H1 (cell line): ENCODE data around the gene SYDE1. TPM values are rescaled to one million over a fixed set of nuclear protein-coding genes. Genes with fewer than 3 reads are reported as not detected.

Experiments
- CTCF ChIA-PET: fragments of 300-600 bp; sonication (Branson Sonifier 250); formaldehyde crosslinking; loops from one replicate; lab custom pipeline; 2021; ENCODE audit not compliant: partially characterized antibody; lab: Charles Lee
- POLR2A ChIA-PET: fragments of 300-600 bp; sonication (Branson Sonifier 250); formaldehyde crosslinking; loops from one replicate; lab custom pipeline; 2021; ENCODE audit warnings: inconsistent platforms; ENCODE audit not compliant: partially characterized antibody; lab: Charles Lee
- DNase-seq, 2 experiments: peaks; one replicate each; pipeline versions ENCODE4 v3.0.0 to v3.0.0-alpha.2; 2010 to 2022; ENCODE audit warnings: low spot score in 2 of 2, low read depth in 1 of 2, mixed read lengths in 1 of 2
- FAIRE-seq: peaks from 2 replicates; lab custom pipeline; 2011; peaks lifted over from hg19 to GRCh38; lab: Jason Lieb, UNC
- H2AFZ ChIP-seq: 2 replicates; pipeline ENCODE4 v1.8.1; 2012; ENCODE audit warnings: low read length, inconsistent platforms
- H2AK5ac ChIP-seq: 2 replicates; pipeline ENCODE4 v1.6.1; 2013; ENCODE audit warnings: low read depth, low read length
- H2BK120ac ChIP-seq: replicated peaks from 2 replicates; pipeline ENCODE3; 2013; ENCODE audit warnings: low read depth, low read length, inconsistent platforms
- H2BK12ac ChIP-seq: 2 replicates; pipeline ENCODE4 v1.6.1; 2013; ENCODE audit warnings: low read depth, low read length
- H2BK15ac ChIP-seq: 2 replicates; pipeline ENCODE4 v1.6.1; 2013; ENCODE audit warnings: low read length
- H2BK20ac ChIP-seq: 2 replicates; pipeline ENCODE4 v1.6.1; 2013; ENCODE audit warnings: low read length
- H2BK5ac ChIP-seq: 2 replicates; pipeline ENCODE4 v1.6.1; 2013; ENCODE audit warnings: low read depth, low read length
- H3K14ac ChIP-seq: 2 replicates; pipeline ENCODE4 v1.6.1; 2013; ENCODE audit warnings: inconsistent platforms; ENCODE audit not compliant: insufficient read length
- H3K18ac ChIP-seq: 2 replicates; pipeline ENCODE4 v1.6.1; 2013; ENCODE audit warnings: low read length; ENCODE audit errors: extremely low read depth
- H3K23ac ChIP-seq: 2 replicates; pipeline ENCODE4 v1.6.1; 2013; ENCODE audit warnings: inconsistent platforms; ENCODE audit not compliant: insufficient read length
- H3K23me2 ChIP-seq: 2 replicates; pipeline ENCODE4 v1.6.1; 2013; ENCODE audit warnings: low read depth, low read length
- H3K27ac ChIP-seq: 2 replicates; pipeline ENCODE4 v1.6.1; 2011; ENCODE audit warnings: low read depth, low read length, inconsistent platforms
- H3K27me3 ChIP-seq, 4 experiments: replicated peaks in 1 of 4; 1 replicate in 1 of 4; 2 replicates in 3 of 4; pipeline versions ENCODE4 v1.6.1 to v1.8.1; 2011 to 2013; ENCODE audit warnings: low read length in 3 of 4, mild to moderate bottlenecking in 3 of 4, inconsistent platforms in 2 of 4, mixed read lengths in 2 of 4, moderate library complexity in 1 of 4; ENCODE audit not compliant: control insufficient read depth in 3 of 4, insufficient read depth in 3 of 4; ENCODE audit errors: extremely low read depth in 1 of 4
- H3K36me3 ChIP-seq, 4 experiments: 2 replicates each; pipeline versions ENCODE4 v1.6.1 to v1.8.1; 2011 to 2013; ENCODE audit warnings: mild to moderate bottlenecking in 4 of 4, low read length in 3 of 4, moderate library complexity in 2 of 4, control low read depth in 1 of 4, inconsistent platforms in 1 of 4; ENCODE audit not compliant: insufficient read depth in 4 of 4, control insufficient read depth in 2 of 4
- H3K4ac ChIP-seq: replicated peaks from 2 replicates; pipeline ENCODE3; 2013; ENCODE audit warnings: low read length, low read depth, mixed read lengths, inconsistent platforms; ENCODE audit not compliant: insufficient read length
- H3K4me1 ChIP-seq, 4 experiments: replicated peaks in 1 of 4; 1 replicate in 1 of 4; 2 replicates in 3 of 4; pipeline versions ENCODE4 v1.6.1 to v1.8.1; 2011 to 2013; ENCODE audit warnings: low read length in 3 of 4, inconsistent platforms in 2 of 4, mixed read lengths in 1 of 4; ENCODE audit not compliant: insufficient read depth in 4 of 4, control insufficient read depth in 3 of 4
- H3K4me2 ChIP-seq, 2 experiments: 2 replicates each; pipeline versions ENCODE4 v1.6.1 to v1.8.1; 2011 to 2013; ENCODE audit warnings: low read depth in 2 of 2, low read length in 2 of 2, control low read depth in 1 of 2, inconsistent platforms in 1 of 2, mild to moderate bottlenecking in 1 of 2; ENCODE audit not compliant: insufficient read depth in 1 of 2
- H3K4me3 ChIP-seq, 4 experiments: fragments of 200-600, 300-600 bp in 1 of 4; sonication (generic), shearing (Covaris generic), sonication (Bioruptor Twin) in 1 of 4; 2 replicates each; pipeline versions ENCODE4 v1.5.1 to v1.8.1; 2011 to 2016; ENCODE audit warnings: low read length in 4 of 4, low read depth in 3 of 4, control low read depth in 2 of 4, inconsistent platforms in 2 of 4, mild to moderate bottlenecking in 2 of 4, mixed read lengths in 1 of 4, moderate library complexity in 1 of 4; ENCODE audit not compliant: insufficient read depth in 2 of 4; ENCODE audit errors: extremely low read depth in 1 of 4
- H3K56ac ChIP-seq: replicated peaks from 2 replicates; pipeline ENCODE3; 2013; ENCODE audit warnings: low read depth, mild to moderate bottlenecking, mixed read lengths, low read length, inconsistent platforms; ENCODE audit not compliant: insufficient read length
- H3K79me1 ChIP-seq: 2 replicates; pipeline ENCODE4 v1.6.1; 2013; ENCODE audit warnings: low read depth, low read length, control low read depth
- H3K79me2 ChIP-seq, 2 experiments: 2 replicates each; pipeline versions ENCODE4 v1.6.1 to v1.8.1; 2012 to 2013; ENCODE audit warnings: low read length in 2 of 2, mild to moderate bottlenecking in 2 of 2, inconsistent platforms in 1 of 2; ENCODE audit not compliant: insufficient read depth in 2 of 2, control insufficient read depth in 1 of 2
- H3K9ac ChIP-seq, 4 experiments: replicated peaks in 1 of 4; 1 replicate in 1 of 4; 2 replicates in 3 of 4; pipeline versions ENCODE4 v1.6.1 to v1.8.1; 2011 to 2013; ENCODE audit warnings: low read depth in 3 of 4, low read length in 3 of 4, control low read depth in 2 of 4, mild to moderate bottlenecking in 2 of 4, moderate library complexity in 2 of 4, inconsistent platforms in 1 of 4; ENCODE audit errors: extremely low read depth in 1 of 4
- H3K9me3 ChIP-seq, 2 experiments: 2 replicates each; pipeline versions ENCODE4 v1.6.1 to v1.8.1; 2012 to 2013; ENCODE audit warnings: mild to moderate bottlenecking in 2 of 2, moderate library complexity in 2 of 2, control low read depth in 1 of 2, inconsistent platforms in 1 of 2, low read depth in 1 of 2, low read length in 1 of 2, mixed read lengths in 1 of 2; ENCODE audit not compliant: insufficient read depth in 2 of 2
- H4K20me1 ChIP-seq, 2 experiments: replicated peaks in 1 of 2; 2 replicates each; pipeline versions ENCODE3 to v1.8.1; 2011 to 2013; ENCODE audit warnings: inconsistent platforms in 2 of 2, low read length in 2 of 2, mild to moderate bottlenecking in 1 of 2; ENCODE audit not compliant: insufficient read depth in 2 of 2, control insufficient read depth in 1 of 2
- H4K5ac ChIP-seq: 2 replicates; pipeline ENCODE4 v1.6.1; 2013; ENCODE audit warnings: low read length, low read depth, mixed read lengths, inconsistent platforms; ENCODE audit not compliant: insufficient read length
- H4K8ac ChIP-seq: 2 replicates; pipeline ENCODE4 v1.8.0; 2013; ENCODE audit warnings: mild to moderate bottlenecking, moderate library complexity, low read length, inconsistent platforms; ENCODE audit not compliant: insufficient read depth; ENCODE audit errors: extremely low read depth
- H4K91ac ChIP-seq: replicated peaks from 2 replicates; pipeline ENCODE3; 2013; ENCODE audit warnings: low read length, mixed read lengths, inconsistent platforms; ENCODE audit not compliant: insufficient read length
- BCL11A ChIP-seq, 2 experiments: IDR thresholded peaks; one replicate each; pipeline ENCODE4 v1.6.1; 2011; ENCODE audit warnings: low read depth in 2 of 2, low read length in 2 of 2, mild to moderate bottlenecking in 2 of 2
- CBX5 ChIP-seq: fragments of 300-800, 300-1000 bp; sonication (generic); IDR thresholded peaks from 2 replicates; pipeline ENCODE4 v1.7.1; 2016; ENCODE audit warnings: antibody characterized with exemption, low read length, low read depth
- CREB1 ChIP-seq: IDR thresholded peaks from 2 replicates; pipeline ENCODE4 v1.6.1; 2012; ENCODE audit warnings: inconsistent platforms
- JUN ChIP-seq: IDR thresholded peaks from 2 replicates; pipeline ENCODE4 v1.6.1; 2011; ENCODE audit warnings: low read depth, mild to moderate bottlenecking, improper control_type of control experiment, low read length
- KDM5A ChIP-seq: fragments of 200-600 bp; IDR thresholded peaks from 2 replicates; pipeline ENCODE4 v1.7.1; 2012; ENCODE audit warnings: mild to moderate bottlenecking, low read length, inconsistent platforms, mixed read lengths
- MAFK ChIP-seq: IDR thresholded peaks from 2 replicates; pipeline ENCODE4 v1.6.1; 2012; ENCODE audit warnings: low read depth, mild to moderate bottlenecking, improper control_type of control experiment, low read length
- RBBP5 ChIP-seq: IDR thresholded peaks from 2 replicates; pipeline ENCODE4 v1.7.1; 2012; ENCODE audit warnings: low read depth, mild to moderate bottlenecking, inconsistent platforms, low read length, moderate library complexity, borderline replicate concordance
- RFX5 ChIP-seq: IDR thresholded peaks from 2 replicates; pipeline ENCODE4 v1.6.1; 2011; ENCODE audit warnings: low read depth, low read length, improper control_type of control experiment, borderline replicate concordance
- RXRA ChIP-seq: IDR thresholded peaks from 2 replicates; pipeline ENCODE4 v1.6.1; 2011; ENCODE audit warnings: low read depth, mild to moderate bottlenecking, low read length, moderate library complexity; ENCODE audit not compliant: insufficient read depth
- SP4 ChIP-seq: IDR thresholded peaks from 2 replicates; pipeline ENCODE4 v1.6.1; 2012; ENCODE audit warnings: low read length, inconsistent platforms
- TAF1 ChIP-seq: IDR thresholded peaks from 2 replicates; pipeline ENCODE4 v1.6.1; 2011; ENCODE audit warnings: mild to moderate bottlenecking, low read depth, low read length
- YY1 ChIP-seq: IDR thresholded peaks from 2 replicates; pipeline ENCODE4 v1.6.1; 2011; ENCODE audit warnings: low read depth, mild to moderate bottlenecking, low read length
- ZNF274 ChIP-seq: IDR thresholded peaks from 2 replicates; pipeline ENCODE4 v1.7.0; 2012; ENCODE audit warnings: low read length, borderline replicate concordance; ENCODE audit errors: extremely low read depth
- WGBS, 2 experiments: shearing (Covaris generic) in 1 of 2; methylation state at CpG; one replicate each; pipeline versions ENCODE4 v1.1.6 to v1.1.7; 2013 to 2015; ENCODE audit warnings: low lambda C conversion rate in 2 of 2, mixed read lengths in 2 of 2, inconsistent platforms in 1 of 2, low coverage in 1 of 2, missing lambda C conversion rate in 1 of 2; ENCODE audit not compliant: insufficient replicate concordance in 2 of 2, insufficient coverage in 1 of 2, insufficient read length in 1 of 2; ENCODE audit errors: extremely low coverage in 1 of 2, missing lambda C conversion rate in 1 of 2; 5-methylcytosine and 5-hydroxymethylcytosine counted together
- polyA plus RNA-seq, 7 experiments: library from polyadenylated mRNA; depleted of rRNA in 3 of 7; stranded (reverse) in 5 of 7; unstranded in 2 of 7; fragments of >200 nt in 5 of 7; fragments of 200-250 nt in 2 of 7; gene quantifications; 1 replicate in 5 of 7; 2 replicates in 1 of 7; 4 replicates in 1 of 7; pipeline versions ENCODE4 v1.2.1 to v1.2.3, GENCODE V29; 2011 to 2013; ENCODE audit warnings: missing spikeins in 2 of 7, mixed read lengths in 2 of 7
- total RNA-seq: library from RNA; stranded (reverse); fragmentation: NEBNext Ultra II Directional; extraction: Animal tissue kit (Norgen Biotek cat#: 25700); gene quantifications from 2 replicates; pipeline ENCODE4 v1.2.1, GENCODE V29; 2021
- TF ChIP-seq, protein P1 (sequence below): IDR thresholded peaks from 2 replicates; pipeline ENCODE4 v1.6.1; 2012; ENCODE audit warnings: low read length, inconsistent platforms

The SYDE1 gene
- total and polyA plus RNA-seq, 2 of the 8 experiments (the other 6 are each of a cell fraction or from before 2014, with no cell fraction given): 12.0 to 16.8 TPM

GRCh38 chr19:15138427-15138826, 31.2 kb downstream of the SYDE1 start:
- no peak overlapping the region for H2BK120ac ChIP-seq
- no peak overlapping the region for H3K4ac ChIP-seq
- no peak overlapping the region for H3K4me3 ChIP-seq
- FAIRE-seq (no peak), DNase-seq (no peak)
- no peaks in the 10 kb centered on the region; the same call in 1 of the 2 replicates for H3K23me2 ChIP-seq
- no peak overlapping the region for H2BK20ac ChIP-seq
- no peaks in the 10 kb centered on the region; a peak in 2 of 7 replicates for H3K27me3 ChIP-seq
- WGBS, 2 experiments: 95% methylated on average over 1 of the region's 1 CpG; no CpG with 5 or more reads in 1 of the 2 experiments
- no peaks in the 10 kb centered on the region for H3K4me1 ChIP-seq
- no peak overlapping the region for H2BK15ac ChIP-seq
- H3K23ac ChIP-seq: no peak overlapping the region
- POLR2A ChIA-PET: no interaction called here
- H2AFZ ChIP-seq: no peak overlapping the region
- H3K9me3 ChIP-seq: peaks cover 0 to 11% of the 10 kb centered on the region in 2 experiments; a peak in 2 of 4 replicates
- H3K79me1 ChIP-seq: no peaks in the 10 kb centered on the region
- no peaks in the 10 kb centered on the region for H3K79me2 ChIP-seq
- H3K27ac ChIP-seq: no peak overlapping the region
- H3K36me3 ChIP-seq: no peaks in the 10 kb centered on the region
- H4K8ac ChIP-seq: no peak overlapping the region
- no peak overlapping the region for H2BK5ac ChIP-seq
- H4K5ac ChIP-seq: no peak overlapping the region
- no peak overlapping the region for H4K91ac ChIP-seq
- H3K9ac ChIP-seq: no peak overlapping the region
- no peak overlapping the region for H3K14ac ChIP-seq
- H3K56ac ChIP-seq: no peak overlapping the region
- H2BK12ac ChIP-seq: no peak overlapping the region
- H4K20me1 ChIP-seq: no peaks in the 10 kb centered on the region
- H3K18ac ChIP-seq: no peak overlapping the region
- H2AK5ac ChIP-seq: no peak overlapping the region
- no peak overlapping the region for H3K4me2 ChIP-seq
- CTCF ChIA-PET: interaction anchor here (1.2 to 3.0 kb wide), 2 partner anchors 16 to 38 kb away, joined by 3 to 10 read pairs; no protein-coding TSS in a partner anchor
- no peak for TF ChIP-seq RXRA
- TF ChIP-seq CREB1: no peak
- TF ChIP-seq ZNF274: no peak
- no peak for TF ChIP-seq SP4
- TF ChIP-seq CBX5: no peak
- no peak for TF ChIP-seq KDM5A
- TF ChIP-seq MAFK: no peak
- TF ChIP-seq JUN: no peak
- TF ChIP-seq YY1: no peak
- TF ChIP-seq BCL11A (IDR thresholded peaks at IDR 0.05; ENCODE audit: low read depth in 2 of 2, low read length in 2 of 2): no peak
- TF ChIP-seq, protein P1, sequence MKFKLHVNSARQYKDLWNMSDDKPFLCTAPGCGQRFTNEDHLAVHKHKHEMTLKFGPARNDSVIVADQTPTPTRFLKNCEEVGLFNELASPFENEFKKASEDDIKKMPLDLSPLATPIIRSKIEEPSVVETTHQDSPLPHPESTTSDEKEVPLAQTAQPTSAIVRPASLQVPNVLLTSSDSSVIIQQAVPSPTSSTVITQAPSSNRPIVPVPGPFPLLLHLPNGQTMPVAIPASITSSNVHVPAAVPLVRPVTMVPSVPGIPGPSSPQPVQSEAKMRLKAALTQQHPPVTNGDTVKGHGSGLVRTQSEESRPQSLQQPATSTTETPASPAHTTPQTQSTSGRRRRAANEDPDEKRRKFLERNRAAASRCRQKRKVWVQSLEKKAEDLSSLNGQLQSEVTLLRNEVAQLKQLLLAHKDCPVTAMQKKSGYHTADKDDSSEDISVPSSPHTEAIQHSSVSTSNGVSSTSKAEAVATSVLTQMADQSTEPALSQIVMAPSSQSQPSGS: no peak
- TF ChIP-seq TAF1: no peak
- TF ChIP-seq RFX5: no peak
- no peak for TF ChIP-seq RBBP5
